HG02884 (cell line): ENCODE results near the gene GCLM.

ENCODE experiments used
- ATAC-seq: cut with Tn5 transposase; IDR thresholded peaks from one replicate; pipeline ENCODE4 v1.9.1; 2021; ENCODE audit warnings: mild to moderate bottlenecking, moderate library complexity; ENCODE audit not compliant: unreplicated experiment

Gene GCLM

GRCh38 chr1:93847811-93848288 is 61.4 kb downstream of the GCLM start:
- peak; percentile 21 for ATAC-seq

- ATAC-seq = peak; percentile 56
Observed at GRCh38 chr1:93846992-93847810, 62.0 kb downstream of the GCLM start.

GRCh38 chr1:93846206-93846991 is 62.8 kb downstream of the GCLM start:
- peak; percentile 52 for ATAC-seq

GRCh38 chr1:93845538-93846205 is 63.6 kb downstream of the GCLM start:
- ATAC-seq = peak; percentile 2

- no peak for ATAC-seq
Observed at GRCh38 chr1:93844262-93845045, 64.8 kb downstream of the GCLM start.

- no peak for ATAC-seq
Observed at GRCh38 chr1:93842750-93843500, 66.3 kb downstream of the GCLM start.

GRCh38 chr1:93841771-93842170 is 67.5 kb downstream of the GCLM start:
- no peak for ATAC-seq

GRCh38 chr1:93840956-93841482 is 68.2 kb downstream of the GCLM start:
- no peak for ATAC-seq

GRCh38 chr1:93839753-93840152 is 69.5 kb downstream of the GCLM start:
- no peak for ATAC-seq

GRCh38 chr1:93839307-93839706 is 69.9 kb downstream of the GCLM start:
- no peak for ATAC-seq

GRCh38 chr1:93837961-93838360 is 71.3 kb downstream of the GCLM start:
- ATAC-seq = no peak
